ENCODE results near the gene ZNF784. TPM values are rescaled to one million over a fixed set of nuclear protein-coding genes. Genes with fewer than 3 reads are reported as not detected.

Gene ZNF784
- total and polyA plus RNA-seq, 7 donors = 4.9 to 22.2 (median 10.4) TPM

DNA sequence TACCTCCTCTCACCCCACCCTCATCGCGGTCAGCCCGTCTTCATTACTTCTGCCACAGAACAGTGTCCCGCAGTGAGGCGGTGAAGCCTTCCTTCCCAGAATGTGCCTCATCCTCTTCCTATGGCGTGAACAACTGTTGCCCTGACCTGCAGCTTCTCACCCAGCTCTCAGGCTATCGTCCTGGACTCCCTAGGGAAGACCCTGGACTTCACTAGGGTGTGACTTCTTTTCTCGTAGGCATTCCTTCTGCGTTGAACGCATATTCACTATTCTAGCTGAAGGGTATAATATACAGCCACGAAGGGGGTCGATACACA lies 17.9 kb downstream of the ZNF784 start:
- 18 to 27% (median 18%) methylated on average over 12 of the region's 12 CpGs for WGBS, 3 donors
- no peaks in the 10 kb centered on the region for H3K9me3 ChIP-seq
- intact Hi-C loops (cut with DNase I) = loop anchor here (1.0 to 5.0 kb wide), 2 partner anchors 89 to 94 kb away; no protein-coding TSS in a partner anchor
- H3K4me1 ChIP-seq = peaks cover 37% of the 10 kb centered on the region
- H3K27ac ChIP-seq = peak overlapping the region; percentile 96
- H3K4me3 ChIP-seq = peak overlapping the region; percentile 81
- no peak for ATAC-seq
- H3K27me3 ChIP-seq (ENCODE audit: insufficient read depth in 3 of 3, low read length in 2 of 3) = no peaks in the 10 kb centered on the region
- DNase-seq = no peak
- peaks cover 3 to 24% of the 10 kb centered on the region in 2 donors for H3K36me3 ChIP-seq (ENCODE audit: insufficient read depth in 1 of 2, low read depth in 1 of 2)
- TF ChIP-seq, protein P1, sequence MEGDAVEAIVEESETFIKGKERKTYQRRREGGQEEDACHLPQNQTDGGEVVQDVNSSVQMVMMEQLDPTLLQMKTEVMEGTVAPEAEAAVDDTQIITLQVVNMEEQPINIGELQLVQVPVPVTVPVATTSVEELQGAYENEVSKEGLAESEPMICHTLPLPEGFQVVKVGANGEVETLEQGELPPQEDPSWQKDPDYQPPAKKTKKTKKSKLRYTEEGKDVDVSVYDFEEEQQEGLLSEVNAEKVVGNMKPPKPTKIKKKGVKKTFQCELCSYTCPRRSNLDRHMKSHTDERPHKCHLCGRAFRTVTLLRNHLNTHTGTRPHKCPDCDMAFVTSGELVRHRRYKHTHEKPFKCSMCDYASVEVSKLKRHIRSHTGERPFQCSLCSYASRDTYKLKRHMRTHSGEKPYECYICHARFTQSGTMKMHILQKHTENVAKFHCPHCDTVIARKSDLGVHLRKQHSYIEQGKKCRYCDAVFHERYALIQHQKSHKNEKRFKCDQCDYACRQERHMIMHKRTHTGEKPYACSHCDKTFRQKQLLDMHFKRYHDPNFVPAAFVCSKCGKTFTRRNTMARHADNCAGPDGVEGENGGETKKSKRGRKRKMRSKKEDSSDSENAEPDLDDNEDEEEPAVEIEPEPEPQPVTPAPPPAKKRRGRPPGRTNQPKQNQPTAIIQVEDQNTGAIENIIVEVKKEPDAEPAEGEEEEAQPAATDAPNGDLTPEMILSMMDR (IDR thresholded peaks at IDR 0.05) = no peak

DNA sequence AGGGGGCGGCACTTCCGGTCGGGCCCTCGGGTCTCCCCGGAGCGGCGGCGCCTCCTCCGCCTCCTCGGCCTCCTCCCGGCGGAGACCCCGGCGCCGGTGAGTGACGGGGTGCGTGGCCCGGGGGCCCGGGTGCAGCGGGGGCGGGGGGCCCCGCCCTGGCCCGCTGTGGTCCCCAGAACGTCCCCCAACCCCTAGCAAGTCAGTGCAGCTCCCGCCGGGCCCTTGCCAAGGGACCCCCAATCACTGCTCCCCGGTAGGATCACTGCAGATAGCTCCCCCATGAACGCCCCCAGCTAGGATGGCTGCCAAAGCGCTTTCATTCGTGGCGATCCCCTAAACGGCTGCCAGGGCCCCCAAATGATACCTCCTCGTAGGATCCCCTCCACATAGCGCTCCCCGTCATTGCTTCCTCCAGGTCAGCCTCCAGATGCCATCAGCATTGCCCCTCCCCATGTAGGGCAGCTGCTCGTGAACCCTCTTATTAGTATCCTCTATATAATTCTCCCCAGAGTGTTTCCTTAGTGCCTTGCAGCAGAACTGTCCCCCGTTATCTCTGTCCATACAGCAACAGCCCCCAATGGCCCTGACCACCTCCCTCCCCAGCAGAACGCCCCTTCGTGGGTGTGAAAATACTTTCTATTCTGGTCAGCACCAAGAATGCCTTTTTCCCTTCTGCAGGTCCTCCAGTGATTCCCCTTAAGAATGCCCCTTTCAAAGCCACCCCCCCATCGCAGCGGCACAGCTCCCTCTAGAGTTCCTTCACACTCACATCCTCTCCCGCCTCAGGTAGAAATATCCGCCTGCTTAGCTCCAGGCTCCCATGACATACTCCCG lies 18.5 kb downstream of the ZNF784 start, which contains the start of gene ZNF865:
Gene ZNF865, plus strand, starts transcription at position 11 of the 834 bp plus-strand sequence. CDS start 7,972 bp downstream, outside the sequence.
- DNase-seq = peak; percentile 70 to 82
- H3K4me3 ChIP-seq = peak within 1 kb of the TSS; percentile 81
- intact Hi-C loops (cut with DNase I) = loop anchor here (1.0 to 5.0 kb wide), 2 partner anchors 89 to 94 kb away; no protein-coding TSS in a partner anchor
- peak within 1 kb of the TSS; percentile 96 for H3K27ac ChIP-seq
- H3K27me3 ChIP-seq (ENCODE audit: insufficient read depth in 3 of 3, low read length in 2 of 3) = no peaks in the 10 kb centered on the region
- peaks cover 36% of the 10 kb centered on the region for H3K4me1 ChIP-seq
- TF ChIP-seq, protein P1 (IDR thresholded peaks at IDR 0.05) = peak; percentile 59
- peak; percentile 36 to 62 (median 60) for ATAC-seq
- H3K36me3 ChIP-seq (ENCODE audit: insufficient read depth in 1 of 2, low read depth in 1 of 2) = peaks cover 3 to 24% of the 10 kb centered on the region in 2 donors
- WGBS, 3 donors = 0 to 1% (median 0%) methylated on average over 26 to 44 of the region's 44 CpGs
- H3K9me3 ChIP-seq = no peaks in the 10 kb centered on the region

DNA sequence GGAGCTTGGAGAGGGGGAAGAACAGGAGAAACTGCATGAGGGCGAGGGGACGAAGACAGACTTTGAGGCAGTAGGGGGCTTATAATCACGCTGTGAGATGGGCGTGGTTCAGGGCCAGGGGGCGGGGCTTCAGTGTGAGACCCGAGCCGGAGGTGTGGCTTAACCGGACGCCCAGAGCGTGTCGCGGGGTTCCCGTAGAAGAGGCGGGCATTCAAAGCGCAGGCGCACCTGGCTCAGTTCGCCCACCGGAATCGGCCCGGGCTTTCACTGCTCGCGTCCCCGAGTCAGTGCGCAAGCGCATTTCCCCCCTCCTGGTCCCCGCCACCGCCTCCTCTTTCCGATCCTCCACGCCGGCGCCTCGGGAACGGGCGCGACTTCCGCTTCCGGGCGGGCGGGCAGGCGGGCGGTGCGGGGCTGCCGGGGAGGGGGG lies 19.1 kb downstream of the ZNF784 start:
- Histone ChIP-seq H3K36me3 (ENCODE audit: insufficient read depth in 1 of 2, low read depth in 1 of 2) (peaks cover 3 to 22% of the 10 kb centered on the region in 2 donors), H3K4me3 (peak overlapping the region; percentile 81), H3K27me3 (ENCODE audit: insufficient read depth in 3 of 3, low read length in 2 of 3) (no peaks in the 10 kb centered on the region), H3K4me1 (peaks cover 39% of the 10 kb centered on the region), H3K9me3 (no peaks in the 10 kb centered on the region), H3K27ac (peak overlapping the region; percentile 96)
- ATAC-seq (peak; percentile 82 to 86 (median 85)), DNase-seq (peak; percentile 98 to 99)
- WGBS, 3 donors = 0 to 1% (median 1%) methylated on average over 27 to 41 of the region's 43 CpGs
- TF ChIP-seq, protein P1 (IDR thresholded peaks at IDR 0.05) = no peak
- intact Hi-C loops (cut with DNase I) = loop anchor here in 1 of 2 donors (5.0 kb wide), 1 partner anchor 93 kb away; no protein-coding TSS in a partner anchor

DNA sequence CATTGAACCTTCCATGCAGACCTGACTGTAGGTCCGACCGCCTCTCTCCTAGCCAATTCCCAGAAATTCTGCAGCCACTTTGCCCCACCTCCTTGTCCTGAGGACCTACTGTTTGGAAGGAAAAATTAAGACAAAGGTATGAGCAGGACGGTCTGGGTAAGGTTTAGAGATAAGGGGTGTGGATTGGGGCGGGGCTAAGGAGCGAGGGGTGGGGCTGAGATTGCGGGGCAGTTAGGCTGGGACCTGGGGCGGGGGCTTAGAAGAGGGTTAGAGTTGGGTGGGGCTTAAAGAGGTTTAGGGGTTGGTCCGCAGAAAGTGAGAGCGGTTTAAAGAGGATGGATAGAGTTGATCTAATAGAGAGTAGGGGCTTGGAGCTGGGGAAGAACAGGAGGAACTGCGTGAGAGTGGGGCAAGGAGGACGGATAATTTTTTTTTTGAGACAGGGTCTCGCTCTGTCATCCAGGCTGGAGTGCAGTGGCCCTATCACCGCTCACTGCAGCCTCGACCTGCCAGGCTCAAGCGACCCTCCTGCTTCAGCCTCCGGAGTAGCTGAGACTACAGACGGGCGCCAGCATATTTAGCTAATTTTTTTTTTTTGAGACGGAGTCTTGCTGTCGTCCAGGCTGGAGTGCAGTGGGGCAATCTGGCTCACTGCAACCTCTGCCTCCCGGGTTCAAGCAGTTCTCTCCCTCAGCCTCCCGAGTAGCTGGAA lies 20.6 kb downstream of the ZNF784 start:
- Histone ChIP-seq H3K36me3 (ENCODE audit: insufficient read depth in 1 of 2, low read depth in 1 of 2) (peaks cover 0 to 7% of the 10 kb centered on the region in 2 donors), H3K27ac (peak overlapping the region; percentile 96), H3K4me1 (peaks cover 32% of the 10 kb centered on the region), H3K27me3 (ENCODE audit: insufficient read depth in 3 of 3, low read length in 2 of 3) (no peaks in the 10 kb centered on the region), H3K9me3 (no peaks in the 10 kb centered on the region), H3K4me3 (no peak overlapping the region)
- intact Hi-C loops (cut with DNase I) = no loop called here
- no peak for DNase-seq
- TF ChIP-seq, protein P1 (IDR thresholded peaks at IDR 0.05) = no peak
- no peak for ATAC-seq
- 67 to 81% (median 71%) methylated on average over 22 of the region's 22 CpGs for WGBS, 3 donors

Data from psoas muscle (tissue), 8 donors.